ENCODE results near the gene YRDC.

- TF ChIP-seq CTCF (IDR thresholded peaks at IDR 0.05; ENCODE audit: low read depth, low read length): no peak
- no peak for TF ChIP-seq EZH2phosphoT487 (IDR thresholded peaks at IDR 0.05; ENCODE audit: low read depth)
Measured at GRCh38 chr1:37845786-37846185, 37.8 kb upstream of the YRDC start.

Data from OCI-LY3 (cell line).